HEK293T (cell line): Measurements from ENCODE around the gene ANGPTL2.

Experiments
- CTBP1 ChIP-seq: fragments of 450-650 bp; IDR thresholded peaks from 2 replicates; pipeline ENCODE4 v1.6.1; 2016; ENCODE audit warnings: borderline replicate concordance
- FOXA1 ChIP-seq: fragments of 450-650 bp; IDR thresholded peaks from 2 replicates; pipeline ENCODE4 v1.6.1; 2016; ENCODE audit warnings: mild to moderate bottlenecking
- HDGF ChIP-seq: fragments of 450-650 bp; IDR thresholded peaks from 2 replicates; pipeline ENCODE4 v1.6.1; 2017; ENCODE audit warnings: antibody characterized with exemption, borderline replicate concordance
- LEF1 ChIP-seq: fragments of 450-650 bp; IDR thresholded peaks from 2 replicates; pipeline ENCODE4 v1.6.1; 2017; ENCODE audit warnings: mild to moderate bottlenecking, borderline replicate concordance
- SP1 ChIP-seq: fragments of 450-650 bp; IDR thresholded peaks from 2 replicates; pipeline ENCODE4 v1.6.1; 2017
- SUZ12 ChIP-seq: fragments of 450-650 bp; IDR thresholded peaks from 2 replicates; pipeline ENCODE4 v1.6.1; 2016; ENCODE audit warnings: mild to moderate bottlenecking
- TARDBP ChIP-seq: fragments of 450-650 bp; IDR thresholded peaks from 2 replicates; pipeline ENCODE4 v1.6.1; 2016
- ZNF384 ChIP-seq: fragments of 450-650 bp; IDR thresholded peaks from 2 replicates; pipeline ENCODE4 v1.6.1; 2016

DNA sequence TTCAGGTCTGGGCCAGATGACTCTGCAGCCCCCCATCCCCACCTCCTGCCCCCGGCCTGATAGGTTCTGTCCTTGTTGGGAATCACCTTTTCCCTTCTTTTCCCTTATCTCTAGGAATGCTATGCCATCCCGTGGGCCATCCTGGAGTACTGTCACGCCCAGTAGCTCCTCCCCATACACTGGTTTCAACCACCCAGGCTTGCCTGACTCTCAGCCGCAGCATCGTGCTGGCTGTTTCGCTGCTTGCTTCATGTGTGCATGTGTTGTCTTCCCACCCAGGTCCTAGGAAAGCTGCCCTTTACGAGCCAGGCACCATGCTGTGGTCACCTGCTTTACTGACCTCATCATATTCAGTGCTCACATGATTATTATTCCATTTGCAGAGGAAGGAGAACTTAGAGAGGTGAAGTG lies 71.8 kb downstream of the ANGPTL2 start:
- TF ChIP-seq HDGF: no peak
- no peak for TF ChIP-seq CTBP1
- TF ChIP-seq SUZ12: no peak
- TF ChIP-seq LEF1: no peak
- TF ChIP-seq SP1: no peak
- no peak for TF ChIP-seq ZNF384
- TF ChIP-seq FOXA1: no peak
- TF ChIP-seq TARDBP: no peak
